ENCODE results near the gene SLC6A2.

GRCh38 chr16:55660828-55661227 is 5.0 kb downstream of the SLC6A2 start:
- TF ChIP-seq MAX (IDR thresholded peaks at IDR 0.05): no peak
- TF ChIP-seq SRF (IDR thresholded peaks at IDR 0.05; ENCODE audit: low read depth, low read length): no peak
- TF ChIP-seq RXRB (CRISPR knock-in tag; IDR thresholded peaks at IDR 0.05; ENCODE audit: borderline replicate concordance): no peak
- peak; percentile 13; the same call in 1 of the 2 replicates for TF ChIP-seq CTCF (CRISPR knock-in tag; IDR thresholded peaks at IDR 0.05)
- no peak for TF ChIP-seq CREB3 (CRISPR knock-in tag; IDR thresholded peaks at IDR 0.05)
- no peak for TF ChIP-seq DPF2 (CRISPR knock-in tag; IDR thresholded peaks at IDR 0.05; ENCODE audit: borderline replicate concordance, low read depth)
- TF ChIP-seq POLR2A (IDR thresholded peaks at IDR 0.05; ENCODE audit: insufficient read depth in 1 of 2, low read depth in 2 of 2, low read length in 2 of 2): no peak
- TF ChIP-seq ZBTB20 (CRISPR knock-in tag; IDR thresholded peaks at IDR 0.05; ENCODE audit: borderline replicate concordance, low read depth): no peak
- no peak for TF ChIP-seq ZNF557 (CRISPR knock-in tag; IDR thresholded peaks at IDR 0.05)
- no peak for TF ChIP-seq ELF1 (CRISPR knock-in tag; IDR thresholded peaks at IDR 0.05)
- TF ChIP-seq ZNF644 (CRISPR knock-in tag; IDR thresholded peaks at IDR 0.05; ENCODE audit: low read depth): no peak
- no peak for TF ChIP-seq KDM5A (IDR thresholded peaks at IDR 0.05; ENCODE audit: borderline replicate concordance, low read length)
- TF ChIP-seq CREB1 (IDR thresholded peaks at IDR 0.05): no peak
- no peak for TF ChIP-seq CREB1 (CRISPR knock-in tag; IDR thresholded peaks at IDR 0.05)
